ENCODE data around the gene DHODH.

GRCh38 chr16:72043058-72043457 lies 34.5 kb downstream of the DHODH start:
- TF ChIP-seq CTCF (IDR thresholded peaks at IDR 0.05) (no peak), EZH2 (IDR thresholded peaks at IDR 0.05; ENCODE audit: borderline replicate concordance, insufficient read depth, low read depth, low read length, poor library complexity, severe bottlenecking) (no peak)

Data from B cell (primary cell).